Ovary (tissue), 9 donors: ENCODE results near the gene PSMC3IP. TPM values are rescaled to one million over a fixed set of nuclear protein-coding genes. Genes with fewer than 3 reads are reported as not detected.
A peak's percentile ranks its signal among the peaks of the same experiment; 100 is the strongest.

Source experiments
- DNase-seq, 5 donors: peaks; one replicate each; pipeline ENCODE4 v3.0.0-alpha.2; 2019 to 2020
- H3K27ac ChIP-seq, 2 donors: fragments of 200-600 bp; one replicate each; pipeline versions ENCODE4 v1.5.1 to v1.8.0; 2019 to 2022
- H3K27me3 ChIP-seq: fragments of 200-600 bp; one replicate; pipeline ENCODE4 v1.8.0; 2022
- H3K36me3 ChIP-seq: fragments of 200-600 bp; sonication (generic); one replicate; pipeline ENCODE4 v1.5.1; 2019
- H3K4me1 ChIP-seq: one replicate; pipeline ENCODE4 v1.8.1; 2013; ENCODE audit warnings: mild to moderate bottlenecking, moderate library complexity; ENCODE audit not compliant: insufficient read depth
- H3K4me3 ChIP-seq: fragments of 200-600 bp; sonication (generic); one replicate; pipeline ENCODE4 v1.5.1; 2017
- H3K9me3 ChIP-seq, 2 donors: fragments of 200-600 bp in 1 of 2; sonication (generic) in 1 of 2; one replicate each; pipeline versions ENCODE4 v1.5.1 to v1.8.1; 2013 to 2019; ENCODE audit warnings: mild to moderate bottlenecking in 1 of 2, moderate library complexity in 1 of 2
- EP300 ChIP-seq: sonication (generic); formaldehyde crosslinking; IDR thresholded peaks from one replicate; pipeline ENCODE4 v1.6.1; 2017; ENCODE audit warnings: antibody characterized with exemption
- POLR2A ChIP-seq: fragments of 450-650 bp; IDR thresholded peaks from one replicate; pipeline ENCODE4 v1.6.1; 2017; ENCODE audit warnings: antibody characterized with exemption, mild to moderate bottlenecking, moderate library complexity
- WGBS, 3 donors: extraction: QIAGEN DNeasy Blood & Tissue Kit in 1 of 3; methylation state at CpG; one replicate each; pipeline versions ENCODE4 v1.1.5 to v1.1.7; 2013 to 2017; 5-methylcytosine and 5-hydroxymethylcytosine counted together
- intact Hi-C, 4 donors: fragments of 100-400 bp; cut with DNase I; formaldehyde crosslinking; loops; one replicate each; pipeline versions ENCODE4 v1.11.0 to v1.15.1; 2022 to 2023
- polyA plus RNA-seq, 2 donors: library from polyadenylated mRNA; stranded (reverse); fragments of 200-250 nt in 1 of 2; fragments of 350-450 nt in 1 of 2; fragmentation: Illumina TruSeq in 1 of 2; extraction: RNeasy Lipid Tissue Mini Kit (QIAGEN cat#74804) in 1 of 2; gene quantifications; one replicate each; pipeline ENCODE4 v1.2.3, GENCODE V29; 2013 to 2014
- total RNA-seq, 7 donors: library from RNA; depleted of rRNA in 2 of 7; stranded (reverse); fragments of >200 nt in 2 of 7; fragmentation: NEBNext Ultra II Directional in 3 of 7; extraction: Animal tissue kit (Norgen Biotek cat#: 25700) in 3 of 7; gene quantifications; one replicate each; pipeline versions ENCODE4 v1.1.0 to v1.2.4, GENCODE V29; 2016 to 2023
- TF ChIP-seq, protein P1 (sequence below), 3 donors: fragments of 450-650 bp in 2 of 3; fragments of 200-600 bp in 1 of 3; IDR thresholded peaks; one replicate each; pipeline versions ENCODE4 v1.5.1 to v1.8.0; 2016 to 2022; ENCODE audit warnings: antibody characterized with exemption in 3 of 3, mild to moderate bottlenecking in 1 of 3
- donor health status: DM: no; HTN: no; CAD: no; lungs with moderate emphysema.
- donor health status: DM: no; HTN: no; CAD: no.
- donor health status: Bipolar disorder and iron deficiency.
- donor health status: DM: yes; HTN: yes; CAD: no.
- donor health status: DM: no; HTN: no; CAD: no.
- donor health status: DM: yes; HTN: yes; CAD: no.

PSMC3IP gene
- total and polyA plus RNA-seq, 9 donors: 1.4 to 7.5 (median 4.4) TPM

DNA sequence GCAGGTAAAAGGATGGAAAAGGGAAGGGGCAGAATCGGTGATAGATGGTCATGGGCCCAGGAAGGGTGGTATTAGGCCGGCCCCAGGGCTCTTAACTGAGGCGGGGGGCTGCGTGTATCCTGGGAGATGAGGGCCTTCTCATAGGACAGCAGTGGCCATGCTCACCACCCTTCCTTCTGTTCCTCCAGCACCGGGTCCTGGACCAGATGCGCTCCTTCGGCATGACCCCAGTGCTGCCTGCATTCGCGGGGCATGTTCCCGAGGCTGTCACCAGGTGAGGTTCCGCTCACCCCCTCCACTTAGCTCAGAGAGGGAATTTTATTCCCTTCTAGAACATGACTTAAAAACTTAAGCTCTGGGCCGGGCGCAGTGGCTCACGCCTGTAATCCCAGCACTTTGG lies 39.0 kb downstream of the PSMC3IP start:
- H3K9me3 ChIP-seq: no peaks in the 10 kb centered on the region
- intact Hi-C loops: no loop called here
- no peak for DNase-seq
- 92 to 94% (median 93%) methylated on average over 14 of the region's 14 CpGs for WGBS, 3 donors
- no peak overlapping the region for H3K4me3 ChIP-seq
- no peaks in the 10 kb centered on the region for H3K36me3 ChIP-seq
- TF ChIP-seq, protein P1, sequence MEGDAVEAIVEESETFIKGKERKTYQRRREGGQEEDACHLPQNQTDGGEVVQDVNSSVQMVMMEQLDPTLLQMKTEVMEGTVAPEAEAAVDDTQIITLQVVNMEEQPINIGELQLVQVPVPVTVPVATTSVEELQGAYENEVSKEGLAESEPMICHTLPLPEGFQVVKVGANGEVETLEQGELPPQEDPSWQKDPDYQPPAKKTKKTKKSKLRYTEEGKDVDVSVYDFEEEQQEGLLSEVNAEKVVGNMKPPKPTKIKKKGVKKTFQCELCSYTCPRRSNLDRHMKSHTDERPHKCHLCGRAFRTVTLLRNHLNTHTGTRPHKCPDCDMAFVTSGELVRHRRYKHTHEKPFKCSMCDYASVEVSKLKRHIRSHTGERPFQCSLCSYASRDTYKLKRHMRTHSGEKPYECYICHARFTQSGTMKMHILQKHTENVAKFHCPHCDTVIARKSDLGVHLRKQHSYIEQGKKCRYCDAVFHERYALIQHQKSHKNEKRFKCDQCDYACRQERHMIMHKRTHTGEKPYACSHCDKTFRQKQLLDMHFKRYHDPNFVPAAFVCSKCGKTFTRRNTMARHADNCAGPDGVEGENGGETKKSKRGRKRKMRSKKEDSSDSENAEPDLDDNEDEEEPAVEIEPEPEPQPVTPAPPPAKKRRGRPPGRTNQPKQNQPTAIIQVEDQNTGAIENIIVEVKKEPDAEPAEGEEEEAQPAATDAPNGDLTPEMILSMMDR (IDR thresholded peaks at IDR 0.05): no peak
- TF ChIP-seq POLR2A (no peak), EP300 (no peak)
- no peak overlapping the region for H3K27ac ChIP-seq
- no peaks in the 10 kb centered on the region for H3K27me3 ChIP-seq
- H3K4me1 ChIP-seq: peaks cover 8% of the 10 kb centered on the region

DNA sequence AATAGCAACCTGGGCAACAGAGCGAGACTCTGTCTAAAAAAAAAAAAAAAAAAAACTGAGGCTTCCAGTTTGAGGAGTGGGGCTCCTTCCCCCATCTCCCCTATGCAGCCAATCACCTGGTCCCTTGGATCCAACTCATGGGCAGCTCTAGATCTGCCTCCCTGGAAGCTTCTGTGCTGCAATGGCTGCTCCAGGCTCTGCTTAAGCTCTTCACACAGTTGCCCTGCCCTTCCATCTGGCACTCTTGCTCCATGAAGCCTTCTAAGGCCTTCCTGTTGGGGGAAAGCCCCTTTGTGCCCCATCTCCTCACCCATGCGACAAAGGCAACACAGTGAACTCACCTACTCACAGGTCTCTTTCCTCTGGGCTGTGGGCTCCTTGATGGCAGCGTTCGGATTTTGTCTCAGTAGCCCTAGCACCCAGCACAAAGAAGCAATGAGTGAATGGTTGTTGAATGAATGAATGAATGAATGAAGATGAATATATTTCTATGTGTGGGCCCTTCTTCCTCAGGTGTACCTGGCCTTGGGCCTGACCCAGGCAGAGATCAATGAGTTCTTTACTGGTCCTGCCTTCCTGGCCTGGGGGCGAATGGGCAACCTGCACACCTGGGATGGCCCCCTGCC lies 39.6 kb downstream of the PSMC3IP start:
- H3K27me3 ChIP-seq: no peaks in the 10 kb centered on the region
- peaks cover 8% of the 10 kb centered on the region for H3K4me1 ChIP-seq
- intact Hi-C loops: no loop called here
- no peaks in the 10 kb centered on the region for H3K36me3 ChIP-seq
- H3K4me3 ChIP-seq: no peak overlapping the region
- no peak for DNase-seq
- WGBS, 3 donors: 89 to 97% (median 95%) methylated on average over 5 of the region's 5 CpGs
- H3K27ac ChIP-seq: no peak overlapping the region
- H3K9me3 ChIP-seq: no peaks in the 10 kb centered on the region
- TF ChIP-seq POLR2A (no peak), EP300 (no peak)
- TF ChIP-seq, protein P1 (IDR thresholded peaks at IDR 0.05): no peak

DNA sequence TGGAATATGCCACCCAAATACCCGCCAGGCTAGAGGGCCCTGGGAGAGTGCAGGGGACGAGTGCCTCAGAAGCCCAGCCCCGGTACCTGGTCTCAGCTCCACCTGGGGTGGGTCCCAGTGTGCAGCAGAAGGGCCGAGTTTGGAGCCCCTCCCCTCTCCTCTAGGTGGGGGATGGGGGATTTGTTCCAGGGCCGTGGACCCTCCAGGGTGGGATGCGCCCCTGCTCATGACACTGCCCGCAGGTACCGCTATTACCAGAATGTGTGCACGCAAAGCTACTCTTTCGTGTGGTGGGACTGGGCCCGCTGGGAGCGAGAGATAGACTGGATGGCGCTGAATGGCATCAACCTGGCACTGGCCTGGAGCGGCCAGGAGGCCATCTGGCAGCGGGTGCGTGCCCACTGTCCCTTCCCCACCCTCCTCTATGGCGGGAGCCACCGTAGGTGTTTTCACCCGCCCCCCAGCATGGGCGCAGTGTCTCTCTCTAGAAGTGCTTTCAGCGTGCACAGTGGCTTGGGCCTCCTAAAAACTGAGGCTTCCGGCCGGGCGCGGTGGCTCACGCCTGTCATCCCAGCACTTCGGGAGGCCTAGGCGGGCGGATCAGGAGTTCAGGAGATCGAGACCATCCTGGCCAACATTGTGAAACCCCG lies 40.2 kb downstream of the PSMC3IP start:
- intact Hi-C loops: no loop called here
- 80 to 84% (median 80%) methylated on average over 31 of the region's 31 CpGs for WGBS, 3 donors
- H3K27me3 ChIP-seq: no peaks in the 10 kb centered on the region
- no peaks in the 10 kb centered on the region for H3K9me3 ChIP-seq
- peak overlapping the region; percentile 93 to 94 for H3K27ac ChIP-seq
- no peak for TF ChIP-seq POLR2A
- TF ChIP-seq, protein P1 (IDR thresholded peaks at IDR 0.05): no peak
- TF ChIP-seq EP300: no peak
- no peaks in the 10 kb centered on the region for H3K36me3 ChIP-seq
- H3K4me3 ChIP-seq: peak overlapping the region; percentile 66
- DNase-seq: peak in 1 of 5 donors; percentile 57
- peaks cover 8% of the 10 kb centered on the region for H3K4me1 ChIP-seq

DNA sequence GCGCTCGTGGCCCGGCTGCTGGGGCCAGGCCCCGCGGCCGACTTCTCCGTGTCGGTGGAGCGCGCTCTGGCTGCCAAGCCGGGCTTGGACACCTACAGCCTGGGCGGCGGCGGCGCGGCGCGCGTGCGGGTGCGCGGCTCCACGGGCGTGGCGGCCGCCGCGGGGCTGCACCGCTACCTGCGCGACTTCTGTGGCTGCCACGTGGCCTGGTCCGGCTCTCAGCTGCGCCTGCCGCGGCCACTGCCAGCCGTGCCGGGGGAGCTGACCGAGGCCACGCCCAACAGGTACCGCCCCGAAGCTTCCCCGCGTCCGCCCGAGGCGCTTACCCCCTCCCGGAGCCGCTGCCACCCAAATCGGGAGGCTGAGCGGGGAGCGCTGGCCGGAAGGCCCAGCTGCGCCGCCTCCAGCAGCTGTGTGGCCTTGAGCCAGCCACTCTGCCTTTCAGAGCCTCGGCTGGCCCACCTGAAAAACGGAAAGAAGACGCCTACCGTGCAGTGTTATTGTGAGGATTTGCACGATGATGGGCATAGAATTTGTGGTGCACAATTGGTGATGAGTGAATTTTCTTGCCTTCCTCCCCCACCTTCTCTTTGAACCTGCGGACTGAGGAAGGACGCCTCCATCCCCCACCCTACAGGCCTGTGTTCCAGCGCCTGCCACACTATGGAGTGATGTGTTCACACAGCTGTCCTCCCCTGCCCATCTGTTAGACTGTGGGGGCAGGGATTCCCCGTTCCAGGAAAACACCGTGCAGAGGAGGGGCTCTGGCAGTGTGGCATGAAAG lies 41.0 kb downstream of the PSMC3IP start:
- H3K27me3 ChIP-seq: no peaks in the 10 kb centered on the region
- H3K27ac ChIP-seq: peak overlapping the region; percentile 93 to 94
- peaks cover 10% of the 10 kb centered on the region for H3K4me1 ChIP-seq
- WGBS, 3 donors: 1% methylated on average over 60 to 65 of the region's 65 CpGs
- H3K4me3 ChIP-seq: peak overlapping the region; percentile 66
- DNase-seq: peak; percentile 84 to 91 (median 88)
- H3K9me3 ChIP-seq: no peaks in the 10 kb centered on the region
- TF ChIP-seq, protein P1 (IDR thresholded peaks at IDR 0.05): peak in 1 of 3 donors; percentile 39
- no peak for TF ChIP-seq POLR2A
- intact Hi-C loops: no loop called here
- H3K36me3 ChIP-seq: no peaks in the 10 kb centered on the region
